ENCODE data around the gene DCDC2. TPM values are rescaled to one million over a fixed set of nuclear protein-coding genes. Genes with fewer than 3 reads are reported as not detected.
"Not testable (repeated sequence)": the region's sequence is repeated elsewhere in the genome, so short reads cannot be mapped to it uniquely, and the experiment has no call there.

The DCDC2 gene
- total RNA-seq, 1 experiment from 2014 or later = 5.6 TPM

GRCh38 chr6:24270011-24270410 lies 87.8 kb downstream of the DCDC2 start:
- Histone ChIP-seq H3K9me2 (ENCODE audit: insufficient read depth) (no peaks in the 10 kb centered on the region), H3K79me2 (ENCODE audit: low read depth) (no peaks in the 10 kb centered on the region), H4K20me1 (ENCODE audit: insufficient read depth) (no peaks in the 10 kb centered on the region), H3K4me2 (no peak overlapping the region), H3K4me1 (replicated peaks; ENCODE audit: insufficient read depth) (no peaks in the 10 kb centered on the region), H3F3A (ENCODE audit: insufficient read depth, low read depth) (no peaks in the 10 kb centered on the region), H2AFZ (no peak overlapping the region), H3K4me3 (no peak overlapping the region), H3K36me3 (ENCODE audit: low read depth) (no peaks in the 10 kb centered on the region), H3K27ac (no peak overlapping the region), H3K9me3 (ENCODE audit: insufficient read depth, low read depth) (no peaks in the 10 kb centered on the region), H3K27me3 (ENCODE audit: insufficient read depth, low read depth) (no peaks in the 10 kb centered on the region)
- POLR2A ChIA-PET (ENCODE audit: unreplicated experiment) = interaction anchor here (0.5 kb wide), 1 partner anchor 377 kb away, joined by 4 read pairs; no protein-coding TSS in a partner anchor
- no peak for DNase-seq
- CTCF ChIA-PET = interaction anchor here (0.6 to 0.9 kb wide), 2 partner anchors 13 to 74 kb away, joined by 3 read pairs; no protein-coding TSS in a partner anchor
- TF ChIP-seq, protein P1, sequence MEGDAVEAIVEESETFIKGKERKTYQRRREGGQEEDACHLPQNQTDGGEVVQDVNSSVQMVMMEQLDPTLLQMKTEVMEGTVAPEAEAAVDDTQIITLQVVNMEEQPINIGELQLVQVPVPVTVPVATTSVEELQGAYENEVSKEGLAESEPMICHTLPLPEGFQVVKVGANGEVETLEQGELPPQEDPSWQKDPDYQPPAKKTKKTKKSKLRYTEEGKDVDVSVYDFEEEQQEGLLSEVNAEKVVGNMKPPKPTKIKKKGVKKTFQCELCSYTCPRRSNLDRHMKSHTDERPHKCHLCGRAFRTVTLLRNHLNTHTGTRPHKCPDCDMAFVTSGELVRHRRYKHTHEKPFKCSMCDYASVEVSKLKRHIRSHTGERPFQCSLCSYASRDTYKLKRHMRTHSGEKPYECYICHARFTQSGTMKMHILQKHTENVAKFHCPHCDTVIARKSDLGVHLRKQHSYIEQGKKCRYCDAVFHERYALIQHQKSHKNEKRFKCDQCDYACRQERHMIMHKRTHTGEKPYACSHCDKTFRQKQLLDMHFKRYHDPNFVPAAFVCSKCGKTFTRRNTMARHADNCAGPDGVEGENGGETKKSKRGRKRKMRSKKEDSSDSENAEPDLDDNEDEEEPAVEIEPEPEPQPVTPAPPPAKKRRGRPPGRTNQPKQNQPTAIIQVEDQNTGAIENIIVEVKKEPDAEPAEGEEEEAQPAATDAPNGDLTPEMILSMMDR (conservative IDR thresholded peaks at IDR 0.05) = no peak
- TF ChIP-seq EZH2 (IDR thresholded peaks at IDR 0.05; ENCODE audit: low read depth) = no peak
- intact Hi-C loops (cut with micrococcal nuclease; ENCODE audit: unreplicated experiment) = no loop called here
- BruUV-seq (replicated peaks) = no TSS peak

DNA sequence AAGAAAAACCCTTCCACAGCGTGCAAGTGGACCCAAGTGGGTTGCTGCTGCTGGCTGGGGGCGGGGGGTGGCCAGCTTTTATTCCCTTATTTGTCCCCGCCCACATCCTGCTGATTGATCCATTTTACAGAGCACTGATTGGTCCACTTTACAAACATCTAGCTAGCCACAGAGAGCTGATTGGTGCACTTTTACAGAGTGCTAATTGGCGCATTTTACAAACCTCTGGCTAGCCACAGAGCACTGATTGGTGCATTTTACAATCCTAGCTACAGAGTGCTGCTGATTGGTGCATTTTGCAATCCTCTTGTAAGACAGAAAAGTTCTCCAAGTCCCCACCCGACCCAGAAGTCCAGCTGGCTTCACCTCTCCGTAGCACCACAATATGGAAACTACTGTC lies 99.6 kb downstream of the DCDC2 start:
- DNase-seq; BruUV-seq (replicated peaks); H3F3A ChIP-seq (ENCODE audit: insufficient read depth, low read depth); H3K4me1 ChIP-seq (replicated peaks; ENCODE audit: insufficient read depth); CTCF ChIA-PET; H3K9me2 ChIP-seq (ENCODE audit: insufficient read depth); H3K79me2 ChIP-seq (ENCODE audit: low read depth); H3K36me3 ChIP-seq (ENCODE audit: low read depth); H3K27me3 ChIP-seq (ENCODE audit: insufficient read depth, low read depth); H3K4me2 ChIP-seq; POLR2A ChIA-PET (ENCODE audit: unreplicated experiment); H4K20me1 ChIP-seq (ENCODE audit: insufficient read depth); H3K9me3 ChIP-seq (ENCODE audit: insufficient read depth, low read depth); H2AFZ ChIP-seq; H3K27ac ChIP-seq; intact Hi-C loops (cut with micrococcal nuclease; ENCODE audit: unreplicated experiment); H3K4me3 ChIP-seq: not testable (repeated sequence)

DNA sequence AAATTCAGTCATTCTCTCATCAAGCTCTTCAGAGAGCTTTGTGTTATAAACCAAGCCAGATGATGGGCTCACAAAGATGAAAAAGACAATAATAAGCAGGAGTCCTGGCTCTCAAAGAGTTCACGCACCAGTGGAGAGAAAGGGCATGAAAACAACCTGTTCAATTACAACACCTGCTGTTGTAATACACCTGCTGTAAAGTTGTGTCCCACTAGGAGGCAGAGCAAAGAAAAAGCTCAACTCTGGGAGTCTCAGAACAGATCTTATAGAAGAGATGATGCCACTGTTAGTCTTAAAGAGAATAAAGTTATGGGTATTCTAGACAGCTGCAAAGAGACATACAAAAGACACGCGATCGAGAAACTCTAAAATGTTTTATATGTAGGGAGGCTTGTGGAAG lies 100.6 kb downstream of the DCDC2 start:
- no TSS peak for BruUV-seq (replicated peaks)
- DNase-seq = peak in 1 of 2 experiments; percentile 36
- Histone ChIP-seq H3K27ac (no peak overlapping the region), H3F3A (ENCODE audit: insufficient read depth, low read depth) (no peaks in the 10 kb centered on the region), H3K4me3 (no peak overlapping the region), H3K79me2 (ENCODE audit: low read depth) (no peaks in the 10 kb centered on the region), H4K20me1 (ENCODE audit: insufficient read depth) (no peaks in the 10 kb centered on the region), H3K36me3 (ENCODE audit: low read depth) (no peaks in the 10 kb centered on the region), H3K9me2 (ENCODE audit: insufficient read depth) (no peaks in the 10 kb centered on the region), H3K9me3 (ENCODE audit: insufficient read depth, low read depth) (no peaks in the 10 kb centered on the region; the same call in 1 of the 2 replicates), H3K27me3 (ENCODE audit: insufficient read depth, low read depth) (no peaks in the 10 kb centered on the region), H2AFZ (no peak overlapping the region), H3K4me1 (replicated peaks; ENCODE audit: insufficient read depth) (no peaks in the 10 kb centered on the region), H3K4me2 (no peak overlapping the region)
- POLR2A ChIA-PET (ENCODE audit: unreplicated experiment) = no interaction called here
- intact Hi-C loops (cut with micrococcal nuclease; ENCODE audit: unreplicated experiment) = no loop called here
- CTCF ChIA-PET = interaction anchor here (0.6 kb wide), 1 partner anchor 103 kb away, joined by 3 read pairs; no protein-coding TSS in a partner anchor
- TF ChIP-seq EZH2 (IDR thresholded peaks at IDR 0.05; ENCODE audit: low read depth) = no peak
- TF ChIP-seq, protein P1 (conservative IDR thresholded peaks at IDR 0.05) = 0 out of 2 replicates have a peak, but pooled peaks have one; percentile 24

GRCh38 chr6:24255676-24256075 lies 102.2 kb downstream of the DCDC2 start:
- no peaks in the 10 kb centered on the region for H3F3A ChIP-seq (ENCODE audit: insufficient read depth, low read depth)
- H3K4me3 ChIP-seq = no peak overlapping the region
- no peaks in the 10 kb centered on the region for H4K20me1 ChIP-seq (ENCODE audit: insufficient read depth)
- H3K27me3 ChIP-seq (ENCODE audit: insufficient read depth, low read depth) = no peaks in the 10 kb centered on the region
- no peaks in the 10 kb centered on the region for H3K79me2 ChIP-seq (ENCODE audit: low read depth)
- no TSS peak for BruUV-seq (replicated peaks)
- ChIA-PET POLR2A (ENCODE audit: unreplicated experiment) (no interaction called here), CTCF (no interaction called here)
- intact Hi-C loops (cut with micrococcal nuclease; ENCODE audit: unreplicated experiment) = no loop called here
- H2AFZ ChIP-seq = no peak overlapping the region
- TF ChIP-seq EZH2 (IDR thresholded peaks at IDR 0.05; ENCODE audit: low read depth) = no peak
- TF ChIP-seq, protein P1 (conservative IDR thresholded peaks at IDR 0.05) = no peak
- DNase-seq = no peak
- no peaks in the 10 kb centered on the region for H3K4me1 ChIP-seq (replicated peaks; ENCODE audit: insufficient read depth)
- H3K27ac ChIP-seq = no peak overlapping the region
- no peak overlapping the region for H3K4me2 ChIP-seq
- H3K36me3 ChIP-seq (ENCODE audit: low read depth) = no peaks in the 10 kb centered on the region
- H3K9me3 ChIP-seq (ENCODE audit: insufficient read depth, low read depth) = no peaks in the 10 kb centered on the region; the same call in 1 of the 2 replicates
- no peaks in the 10 kb centered on the region for H3K9me2 ChIP-seq (ENCODE audit: insufficient read depth)
